Epidermal melanocyte (primary cell): ENCODE results near the gene CD2AP.
"Not testable (repeated sequence)": the region's sequence is repeated elsewhere in the genome, so short reads cannot be mapped to it uniquely, and the experiment has no call there.

Experiments
- DNase-seq: peaks from one replicate; pipeline ENCODE4 v3.0.0; 2011; ENCODE audit warnings: low spot score; ENCODE audit not compliant: insufficient read length

Gene CD2AP

GRCh38 chr6:47464052-47464451 is 13.5 kb upstream of the CD2AP start:
- no peak for DNase-seq

GRCh38 chr6:47465117-47465516 is 12.5 kb upstream of the CD2AP start:
- DNase-seq: no peak

GRCh38 chr6:47471911-47472310 is 5.7 kb upstream of the CD2AP start:
- DNase-seq: no peak

GRCh38 chr6:47473791-47474346 is 3.7 kb upstream of the CD2AP start:
- no peak for DNase-seq

GRCh38 chr6:47475319-47475816 is 2.2 kb upstream of the CD2AP start:
- DNase-seq: no peak

- DNase-seq: no peak
These were observed 650 bp upstream of the CD2AP start for GRCh38 chr6:47476781-47477496.

- no peak for DNase-seq
These were observed 897 bp downstream of the CD2AP start for GRCh38 chr6:47478233-47479139.

- no peak for DNase-seq
These were observed 1.5 kb downstream of the CD2AP start for GRCh38 chr6:47479140-47479508.

GRCh38 chr6:47479874-47480273 is 2.3 kb downstream of the CD2AP start:
- DNase-seq: no peak

GRCh38 chr6:47481213-47481612 is 3.6 kb downstream of the CD2AP start:
- DNase-seq: not testable (repeated sequence)

GRCh38 chr6:47481806-47482205 is 4.2 kb downstream of the CD2AP start:
- no peak for DNase-seq

- DNase-seq: no peak
These were observed 5.9 kb downstream of the CD2AP start for GRCh38 chr6:47483516-47483852.

- DNase-seq: no peak
These were observed 6.4 kb downstream of the CD2AP start for GRCh38 chr6:47483853-47484546.

- DNase-seq: no peak
These were observed 7.0 kb downstream of the CD2AP start for GRCh38 chr6:47484616-47485015.

- DNase-seq: no peak
These were observed 7.5 kb downstream of the CD2AP start for GRCh38 chr6:47485083-47485482.

- no peak for DNase-seq
These were observed 8.0 kb downstream of the CD2AP start for GRCh38 chr6:47485491-47486135.

GRCh38 chr6:47489995-47490394 is 12.4 kb downstream of the CD2AP start:
- DNase-seq: no peak

- no peak for DNase-seq
These were observed 13.1 kb downstream of the CD2AP start for GRCh38 chr6:47490676-47491075.

- DNase-seq: no peak
These were observed 14.8 kb downstream of the CD2AP start for GRCh38 chr6:47492355-47492754.

- no peak for DNase-seq
These were observed 17.6 kb downstream of the CD2AP start for GRCh38 chr6:47495207-47495606.

GRCh38 chr6:47495954-47496545 is 18.5 kb downstream of the CD2AP start:
- DNase-seq: no peak
